NCI-H2107 treated with DMSO at 0.1 percent for 48 hours (cell line): ENCODE measurements around the gene SKIL.

Source experiments
- DNase-seq: peaks from one replicate; lab custom pipeline; 2025; ENCODE audit not compliant: unreplicated experiment; lab: John Stamatoyannopoulos, UW

SKIL gene

DNA sequence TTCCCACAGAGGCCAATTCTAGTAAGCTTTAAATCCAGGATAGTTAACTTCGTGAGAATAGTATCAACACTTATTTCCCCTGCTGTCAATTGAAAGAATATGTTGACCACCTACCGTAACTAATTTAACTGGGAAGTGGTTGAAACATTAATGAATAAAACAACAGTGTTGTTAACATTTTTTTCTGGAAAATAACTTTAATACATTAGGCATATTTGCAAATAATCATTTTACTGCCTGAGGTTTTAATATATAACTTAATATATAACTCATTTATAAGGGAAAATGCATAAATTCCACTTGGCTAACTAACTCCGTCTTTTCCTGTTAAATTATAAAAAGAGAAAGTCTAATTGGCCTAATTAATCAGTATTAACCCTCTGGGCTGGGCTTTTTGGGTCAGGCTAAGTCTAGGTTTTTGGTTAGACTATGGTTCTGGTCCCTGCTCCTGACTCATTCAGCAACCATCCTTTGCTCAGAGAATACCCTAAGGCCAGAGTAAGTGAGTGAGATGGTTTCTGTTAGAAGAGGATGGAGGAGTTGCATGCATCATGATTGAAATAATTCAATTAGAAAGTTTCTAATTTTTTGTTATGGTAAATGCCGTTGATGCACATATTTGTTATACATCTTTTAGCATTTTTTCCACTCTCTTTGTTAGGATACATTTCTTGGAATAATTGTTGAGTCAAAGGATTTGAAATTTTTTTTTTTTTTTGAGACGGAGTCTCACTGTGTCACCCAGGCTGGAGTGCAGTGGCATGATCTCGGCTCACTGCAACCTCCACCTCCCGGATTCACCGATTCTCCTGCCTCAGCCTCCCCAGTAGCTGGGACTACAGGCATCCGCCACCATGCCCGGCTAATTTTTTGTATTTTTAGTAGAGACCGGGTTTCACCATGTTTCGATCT is 10.8 kb upstream of the SKIL start:
- no peak for DNase-seq

GRCh38 chr3:170350515-170351413 is 6.8 kb upstream of the SKIL start:
- DNase-seq = no peak

DNA sequence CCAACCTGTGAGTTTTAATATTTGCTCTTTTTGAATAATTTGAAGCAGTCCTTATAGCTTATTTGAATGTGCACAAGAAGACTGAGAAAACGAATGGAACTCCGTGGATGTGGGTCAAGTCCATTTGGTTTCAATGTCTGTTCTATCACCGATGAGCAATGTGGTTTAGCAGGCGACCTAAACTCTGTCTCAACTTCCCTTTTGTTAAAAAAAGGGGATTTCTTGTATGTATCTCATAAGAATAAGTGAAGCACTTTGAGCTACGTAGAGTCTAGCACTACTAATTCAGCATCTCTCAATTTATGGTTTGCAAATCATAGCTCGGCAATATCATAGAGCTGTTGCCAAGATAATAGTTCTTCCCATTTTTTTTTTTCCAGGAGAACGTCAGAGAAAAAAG is 4.6 kb upstream of the SKIL start:
- DNase-seq = no peak

DNA sequence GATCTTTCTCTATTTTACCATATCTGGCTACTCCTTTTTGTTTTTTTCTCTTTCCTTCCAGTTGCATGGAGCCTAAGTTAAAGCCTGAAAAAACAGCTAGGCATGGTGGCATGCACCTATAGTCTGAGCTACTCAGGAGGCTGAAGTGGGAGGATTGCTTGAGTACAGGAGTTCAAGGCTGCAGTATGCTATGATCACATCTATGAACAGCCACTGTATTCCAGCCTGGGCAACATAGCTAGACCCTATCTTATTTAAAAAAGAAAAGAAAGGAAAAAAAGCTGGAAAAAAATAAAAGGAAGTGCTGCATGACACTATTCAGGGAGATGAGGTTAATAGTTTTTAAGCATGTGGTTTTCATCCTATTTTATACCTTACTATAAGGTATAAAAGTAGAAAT is 4.0 kb upstream of the SKIL start:
- no peak for DNase-seq

- DNase-seq = no peak
Observed at GRCh38 chr3:170354760-170355159, 2.8 kb upstream of the SKIL start.

DNA sequence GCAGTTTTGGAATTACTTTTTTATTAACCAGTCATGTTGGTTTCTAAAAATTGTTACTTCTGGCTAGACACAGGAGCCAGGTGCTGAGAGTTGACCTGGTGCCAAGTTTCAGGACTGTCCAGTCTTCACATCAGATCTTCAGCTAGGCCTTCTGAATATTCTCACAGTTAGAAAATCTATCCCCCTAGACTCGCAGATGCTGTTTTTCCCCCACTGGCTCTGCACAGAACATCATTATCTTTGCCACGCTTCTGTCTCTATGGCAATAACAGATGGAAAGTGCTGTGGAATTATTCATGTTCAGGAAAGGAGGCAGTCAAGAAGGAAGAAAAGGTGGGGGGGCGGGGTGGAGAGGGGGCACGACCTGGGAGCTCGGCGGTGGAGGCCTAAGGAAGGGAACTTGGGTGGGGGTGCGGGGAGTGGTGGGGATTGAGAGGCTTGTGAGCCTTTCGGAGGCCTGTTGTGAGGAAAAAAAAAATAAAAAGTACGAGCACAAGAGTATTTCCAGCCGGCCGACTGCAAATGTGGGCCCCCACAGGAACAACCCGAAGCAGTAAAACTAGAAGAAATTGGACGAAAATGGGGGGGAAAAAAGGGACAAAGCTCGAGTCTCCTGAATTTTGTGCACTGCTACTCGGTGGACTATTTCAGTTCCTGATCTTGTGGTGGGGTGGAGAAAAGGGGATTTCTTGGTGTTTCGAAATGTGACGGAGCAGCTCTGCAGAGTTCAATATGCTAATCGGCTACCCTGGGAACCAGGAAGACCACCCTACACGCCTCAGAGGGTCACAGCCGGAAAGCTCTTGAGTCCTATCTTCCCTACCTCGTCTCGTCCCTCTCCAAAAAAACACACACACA is 1.5 kb upstream of the SKIL start:
- no peak for DNase-seq

- no peak for DNase-seq
Observed at GRCh38 chr3:170356596-170357175, 829 bp upstream of the SKIL start.

DNA sequence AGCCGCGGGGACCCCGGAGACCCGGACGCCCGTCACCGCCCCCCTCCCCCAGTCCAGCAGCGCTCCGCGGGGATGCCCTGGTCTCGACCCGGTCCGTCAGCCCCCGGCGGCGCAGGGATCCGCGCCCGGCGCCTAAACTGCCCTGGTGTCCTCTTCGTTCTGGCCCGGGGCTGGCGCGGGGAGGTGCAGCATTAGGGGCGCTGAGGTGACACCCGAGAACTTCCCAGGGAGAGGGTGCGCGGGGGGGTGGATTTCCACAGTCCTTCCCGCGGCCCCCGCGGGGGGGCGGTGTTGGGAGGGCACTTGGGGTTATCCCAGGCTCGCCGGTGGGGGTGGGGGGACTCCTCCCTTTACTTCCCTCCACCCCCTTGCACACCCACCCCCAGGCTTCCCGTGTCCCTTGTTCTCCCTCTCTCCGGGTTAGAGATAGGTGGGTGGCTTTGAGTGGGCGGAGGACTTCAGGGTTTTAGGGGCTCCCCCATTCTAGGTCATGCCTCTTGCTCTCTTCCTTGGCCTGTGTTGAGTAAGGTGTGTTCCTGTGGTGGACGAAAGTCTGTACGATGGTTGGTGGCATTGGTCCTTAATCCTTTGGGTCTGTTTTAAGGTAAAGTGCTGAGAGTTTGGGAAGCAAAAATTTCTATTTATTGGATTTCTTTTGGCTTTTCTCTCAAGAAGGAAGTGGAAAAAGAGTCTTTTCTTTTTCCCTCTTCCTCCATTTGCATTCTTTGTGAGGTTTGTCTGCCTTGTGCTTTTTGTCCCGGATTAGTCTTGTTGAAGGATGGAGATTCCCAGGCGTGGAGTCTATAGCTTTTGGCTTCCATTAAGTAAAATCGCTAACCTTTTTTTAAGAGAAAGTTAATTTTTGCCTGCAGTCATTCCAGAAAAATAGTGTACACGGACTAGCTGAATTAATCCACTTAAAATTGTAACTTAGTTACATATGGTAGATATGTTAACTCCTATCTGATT is 811 bp downstream of the SKIL start:
- peak; percentile 29 for DNase-seq

DNA sequence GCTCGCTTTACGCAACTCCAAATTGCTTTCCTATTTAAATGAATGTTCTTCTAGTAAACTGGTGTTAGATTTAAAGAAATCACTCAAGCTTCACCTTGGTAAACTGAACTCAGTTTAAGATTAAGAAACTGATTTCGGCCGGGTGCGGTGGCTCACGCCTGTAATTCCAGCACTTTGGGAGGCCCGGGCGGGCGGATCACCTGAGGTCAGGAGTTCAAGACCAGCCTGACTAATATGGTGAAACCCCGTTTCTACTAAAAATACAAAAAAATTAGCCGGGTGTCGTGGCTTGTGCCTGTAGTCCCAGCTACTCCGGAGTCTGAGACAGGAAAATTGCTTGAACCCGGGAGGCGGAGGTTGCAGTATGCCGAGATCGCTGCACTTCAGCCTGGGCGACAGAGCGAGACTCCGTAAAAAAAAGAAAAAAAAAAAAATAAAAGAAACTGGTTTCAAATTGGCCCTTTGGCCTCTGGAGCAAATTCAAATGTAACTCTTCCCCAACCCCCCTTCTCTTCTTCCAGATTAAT is 1.7 kb downstream of the SKIL start:
- no peak for DNase-seq

- no peak for DNase-seq
Observed at GRCh38 chr3:170360466-170360865, 3.0 kb downstream of the SKIL start.

DNA sequence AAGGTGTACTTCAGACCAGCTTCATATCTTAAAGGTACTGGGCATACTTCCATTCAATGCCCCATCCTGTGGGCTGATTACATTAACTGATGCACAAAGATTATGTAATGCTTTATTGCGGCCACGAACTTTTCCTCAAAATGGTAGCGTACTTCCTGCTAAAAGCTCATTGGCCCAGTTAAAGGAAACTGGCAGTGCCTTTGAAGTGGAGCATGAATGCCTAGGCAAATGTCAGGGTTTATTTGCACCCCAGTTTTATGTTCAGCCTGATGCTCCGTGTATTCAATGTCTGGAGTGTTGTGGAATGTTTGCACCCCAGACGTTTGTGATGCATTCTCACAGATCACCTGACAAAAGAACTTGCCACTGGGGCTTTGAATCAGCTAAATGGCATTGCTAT is 3.4 kb downstream of the SKIL start:
- DNase-seq = no peak

DNA sequence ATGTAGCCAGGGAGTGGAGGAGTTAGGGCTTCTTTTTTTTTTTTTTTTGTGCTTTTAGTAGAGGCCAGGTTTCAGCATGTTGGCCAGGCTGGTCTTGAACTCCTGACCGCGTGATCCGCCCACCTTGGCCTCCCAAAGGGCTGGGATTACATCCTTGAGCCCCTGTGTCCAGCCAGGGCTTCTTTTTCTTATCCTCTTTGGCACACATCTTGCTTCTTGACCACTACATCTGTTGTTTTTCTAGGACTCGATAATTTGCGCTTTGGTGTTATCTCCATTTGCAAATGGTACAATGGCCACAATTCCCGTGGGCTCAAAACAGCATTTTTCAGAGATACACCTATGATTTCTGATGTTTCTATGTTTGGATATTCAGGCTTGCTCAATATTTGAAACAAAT is 4.2 kb downstream of the SKIL start:
- DNase-seq = no peak

DNA sequence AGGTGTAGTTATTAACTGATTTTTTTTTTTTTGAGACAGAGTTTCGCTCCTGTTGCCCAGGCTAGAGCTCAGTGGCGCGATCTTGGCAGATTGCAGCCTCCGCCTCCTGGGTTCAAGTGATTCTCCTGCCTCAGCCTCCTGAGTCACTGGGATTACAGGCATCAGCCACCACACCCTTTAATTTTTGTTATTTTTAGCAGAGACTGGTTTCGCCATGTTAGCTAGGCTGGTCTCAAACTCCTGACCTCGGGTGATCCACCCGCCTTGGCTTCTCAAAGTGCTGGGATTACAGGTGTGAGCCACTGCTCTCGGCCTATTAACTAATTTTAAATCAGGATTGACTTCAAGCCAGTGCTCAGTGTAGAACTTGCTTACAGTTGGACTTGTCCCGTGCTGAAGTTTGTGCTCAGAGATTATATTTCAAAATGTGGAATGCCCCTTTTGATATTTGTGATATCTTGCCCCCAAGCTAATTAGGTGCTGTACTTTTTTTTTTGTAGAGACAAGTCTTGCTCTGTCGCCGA is 6.0 kb downstream of the SKIL start:
- no peak for DNase-seq

DNA sequence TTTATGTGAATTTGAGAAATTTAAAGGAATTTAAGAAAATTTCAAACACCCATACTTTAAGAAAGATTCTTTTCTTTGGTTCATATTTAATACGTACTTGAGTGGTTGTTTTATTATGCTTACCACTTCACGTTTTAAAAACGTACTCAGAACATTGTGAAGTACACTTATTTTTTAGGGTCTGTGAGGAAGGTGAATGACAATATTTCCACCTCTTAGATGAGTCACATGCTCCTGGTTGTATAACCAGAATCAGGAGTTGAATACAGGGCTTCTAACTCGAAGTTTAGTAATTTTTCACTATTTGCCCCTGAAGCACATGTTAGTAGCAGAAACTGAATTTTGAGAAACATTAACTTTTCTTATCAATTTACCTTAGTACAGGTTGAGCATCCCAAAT is 7.5 kb downstream of the SKIL start:
- no peak for DNase-seq

DNA sequence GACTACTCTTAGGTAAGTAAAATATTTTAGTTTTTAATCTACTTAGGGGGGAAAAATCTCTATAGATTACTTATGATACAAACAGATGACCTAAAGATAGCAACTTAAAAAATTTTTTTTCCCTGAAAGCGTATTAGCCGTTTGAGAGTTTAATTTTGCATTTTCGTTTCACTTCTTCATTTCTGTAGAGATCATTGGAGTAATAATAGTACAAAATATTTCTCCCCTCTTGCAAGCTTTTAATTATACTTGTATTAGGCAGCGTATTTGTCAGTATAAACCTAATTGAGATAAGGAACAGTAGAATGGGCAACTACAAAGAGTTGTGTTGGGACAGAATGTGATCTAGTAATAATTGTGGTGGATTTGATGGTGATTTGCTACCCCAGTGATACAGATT is 10.3 kb downstream of the SKIL start:
- no peak for DNase-seq

- DNase-seq = no peak
Observed at GRCh38 chr3:170368921-170369320, 11.4 kb downstream of the SKIL start.

- peak; percentile 78 for DNase-seq
Observed at GRCh38 chr3:170372190-170372879, 14.8 kb downstream of the SKIL start.

GRCh38 chr3:170383567-170383966 is 26.1 kb downstream of the SKIL start:
- no peak for DNase-seq

- no peak for DNase-seq
Observed at GRCh38 chr3:170386468-170386867, 29.0 kb downstream of the SKIL start.
